ENCODE data around the gene RAB19. TPM values are rescaled to one million over a fixed set of nuclear protein-coding genes. Genes with fewer than 3 reads are reported as not detected.

RAB19 gene
- total and polyA plus RNA-seq, 9 donors, result 0.26 to 3.1 (median 1.2) TPM; not detected in 5

DNA sequence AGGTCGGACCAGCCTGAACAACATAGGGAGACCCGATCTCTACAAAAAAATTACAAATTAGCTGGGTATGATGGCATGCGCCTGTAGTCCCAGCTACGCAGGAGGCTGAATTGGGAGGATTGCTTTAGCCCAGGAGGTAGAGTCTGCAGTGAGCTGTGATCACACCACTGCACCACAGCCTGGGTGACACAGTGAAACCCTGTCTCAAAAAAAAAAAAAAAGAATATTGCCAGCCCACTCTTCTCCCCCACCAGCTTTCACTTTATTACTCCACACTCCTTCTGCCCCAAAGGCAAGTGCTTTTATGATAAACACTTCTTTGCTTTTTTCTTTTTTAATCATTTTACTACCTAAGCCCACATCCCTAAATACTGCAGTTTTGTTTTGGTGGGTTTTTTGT, 14.8 kb downstream of the RAB19 start:
- intact Hi-C loops (cut with DNase I), result no loop called here
- Histone ChIP-seq H3K27me3 (no peaks in the 10 kb centered on the region), H3K36me3 (no peaks in the 10 kb centered on the region), H3K4me3 (no peak overlapping the region), H3K27ac (no peak overlapping the region), H3K9me3 (no peaks in the 10 kb centered on the region), H3K4me1 (ENCODE audit: insufficient read depth) (no peaks in the 10 kb centered on the region)
- TF ChIP-seq, protein P1, sequence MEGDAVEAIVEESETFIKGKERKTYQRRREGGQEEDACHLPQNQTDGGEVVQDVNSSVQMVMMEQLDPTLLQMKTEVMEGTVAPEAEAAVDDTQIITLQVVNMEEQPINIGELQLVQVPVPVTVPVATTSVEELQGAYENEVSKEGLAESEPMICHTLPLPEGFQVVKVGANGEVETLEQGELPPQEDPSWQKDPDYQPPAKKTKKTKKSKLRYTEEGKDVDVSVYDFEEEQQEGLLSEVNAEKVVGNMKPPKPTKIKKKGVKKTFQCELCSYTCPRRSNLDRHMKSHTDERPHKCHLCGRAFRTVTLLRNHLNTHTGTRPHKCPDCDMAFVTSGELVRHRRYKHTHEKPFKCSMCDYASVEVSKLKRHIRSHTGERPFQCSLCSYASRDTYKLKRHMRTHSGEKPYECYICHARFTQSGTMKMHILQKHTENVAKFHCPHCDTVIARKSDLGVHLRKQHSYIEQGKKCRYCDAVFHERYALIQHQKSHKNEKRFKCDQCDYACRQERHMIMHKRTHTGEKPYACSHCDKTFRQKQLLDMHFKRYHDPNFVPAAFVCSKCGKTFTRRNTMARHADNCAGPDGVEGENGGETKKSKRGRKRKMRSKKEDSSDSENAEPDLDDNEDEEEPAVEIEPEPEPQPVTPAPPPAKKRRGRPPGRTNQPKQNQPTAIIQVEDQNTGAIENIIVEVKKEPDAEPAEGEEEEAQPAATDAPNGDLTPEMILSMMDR (IDR thresholded peaks at IDR 0.05), result no peak
- no peak for TF ChIP-seq POLR2A (IDR thresholded peaks at IDR 0.05)
- TF ChIP-seq EP300 (IDR thresholded peaks at IDR 0.05), result no peak
- WGBS, 3 donors, result 79 to 85% (median 85%) methylated on average over 4 of the region's 4 CpGs
- DNase-seq, result no peak

DNA sequence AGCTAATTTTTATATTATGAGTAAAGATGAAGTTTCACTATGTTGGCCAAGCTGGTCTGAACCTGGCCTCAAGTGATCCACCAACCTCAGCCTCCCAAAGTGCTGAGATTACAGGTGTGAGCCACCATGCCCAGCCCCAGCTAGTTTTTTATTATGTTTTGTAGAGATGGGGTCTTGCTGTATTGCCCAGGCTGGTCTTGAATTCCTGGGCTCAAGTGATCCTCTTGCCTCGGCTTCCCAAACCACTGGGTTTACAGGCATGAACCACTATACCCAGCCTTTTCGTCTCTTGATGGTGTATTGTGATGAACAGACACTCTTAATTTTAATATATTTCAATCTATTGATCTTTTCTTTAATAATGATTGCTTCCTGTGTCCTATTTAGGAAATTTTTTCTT, 17.7 kb downstream of the RAB19 start:
- H3K9me3 ChIP-seq, result no peaks in the 10 kb centered on the region
- no peak overlapping the region for H3K4me3 ChIP-seq
- H3K27me3 ChIP-seq, result no peaks in the 10 kb centered on the region
- no peak overlapping the region for H3K27ac ChIP-seq
- no peaks in the 10 kb centered on the region for H3K4me1 ChIP-seq (ENCODE audit: insufficient read depth)
- no peak for DNase-seq
- no peaks in the 10 kb centered on the region for H3K36me3 ChIP-seq
- intact Hi-C loops (cut with DNase I), result no loop called here
- TF ChIP-seq EP300 (IDR thresholded peaks at IDR 0.05) (no peak), POLR2A (IDR thresholded peaks at IDR 0.05) (no peak)
- TF ChIP-seq, protein P1 (IDR thresholded peaks at IDR 0.05), result no peak
- 85 to 94% (median 93%) methylated on average over 2 of the region's 2 CpGs for WGBS, 3 donors

DNA sequence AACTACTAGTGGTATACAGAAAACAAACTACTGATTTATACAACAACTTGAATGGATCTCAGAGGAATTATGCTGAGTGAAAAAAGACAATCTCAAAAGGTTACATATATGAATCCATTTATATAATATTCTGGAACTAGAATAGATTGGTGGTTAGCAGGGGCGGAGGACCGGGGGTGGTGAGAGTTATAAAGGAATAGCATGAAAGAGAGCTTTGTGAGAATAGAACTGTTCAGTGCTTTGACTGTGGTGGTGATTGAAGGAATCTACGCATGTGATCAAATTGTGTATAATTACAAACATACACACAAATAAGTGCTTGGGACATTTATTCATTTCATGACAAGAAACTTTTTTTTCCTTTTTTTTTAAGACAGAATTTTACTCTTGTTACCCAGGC, 19.6 kb downstream of the RAB19 start:
- Histone ChIP-seq H3K27ac (no peak overlapping the region), H3K27me3 (no peaks in the 10 kb centered on the region), H3K4me3 (no peak overlapping the region), H3K9me3 (no peaks in the 10 kb centered on the region), H3K36me3 (no peaks in the 10 kb centered on the region), H3K4me1 (ENCODE audit: insufficient read depth) (no peaks in the 10 kb centered on the region)
- no peak for DNase-seq
- 92 to 97% (median 95%) methylated on average over 3 of the region's 3 CpGs for WGBS, 3 donors
- TF ChIP-seq, protein P1 (IDR thresholded peaks at IDR 0.05), result no peak
- no peak for TF ChIP-seq EP300 (IDR thresholded peaks at IDR 0.05)
- no peak for TF ChIP-seq POLR2A (IDR thresholded peaks at IDR 0.05)
- intact Hi-C loops (cut with DNase I), result no loop called here

DNA sequence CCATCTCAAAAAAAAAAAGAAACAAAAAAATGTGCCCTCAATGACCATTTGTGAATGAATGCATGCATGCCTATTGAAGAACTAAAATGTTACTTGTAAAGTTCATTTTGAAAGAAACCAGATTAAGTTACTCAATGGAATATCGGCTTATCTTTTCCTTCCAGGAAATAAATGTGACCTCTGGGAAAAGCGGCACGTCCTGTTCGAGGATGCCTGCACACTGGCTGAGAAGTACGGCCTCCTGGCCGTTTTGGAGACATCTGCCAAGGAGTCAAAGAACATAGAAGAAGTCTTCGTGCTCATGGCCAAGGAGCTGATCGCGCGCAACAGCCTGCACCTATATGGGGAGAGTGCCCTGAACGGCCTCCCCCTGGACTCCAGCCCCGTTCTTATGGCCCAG, 21.9 kb downstream of the RAB19 start:
- no peaks in the 10 kb centered on the region for H3K4me1 ChIP-seq (ENCODE audit: insufficient read depth)
- no peaks in the 10 kb centered on the region for H3K9me3 ChIP-seq
- H3K36me3 ChIP-seq, result no peaks in the 10 kb centered on the region
- DNase-seq, result no peak
- intact Hi-C loops (cut with DNase I), result no loop called here
- H3K4me3 ChIP-seq, result no peak overlapping the region
- no peak overlapping the region for H3K27ac ChIP-seq
- H3K27me3 ChIP-seq, result no peaks in the 10 kb centered on the region
- 81 to 85% (median 84%) methylated on average over 12 of the region's 12 CpGs for WGBS, 3 donors
- no peak for TF ChIP-seq EP300 (IDR thresholded peaks at IDR 0.05)
- no peak for TF ChIP-seq POLR2A (IDR thresholded peaks at IDR 0.05)
- TF ChIP-seq, protein P1 (IDR thresholded peaks at IDR 0.05), result no peak

DNA sequence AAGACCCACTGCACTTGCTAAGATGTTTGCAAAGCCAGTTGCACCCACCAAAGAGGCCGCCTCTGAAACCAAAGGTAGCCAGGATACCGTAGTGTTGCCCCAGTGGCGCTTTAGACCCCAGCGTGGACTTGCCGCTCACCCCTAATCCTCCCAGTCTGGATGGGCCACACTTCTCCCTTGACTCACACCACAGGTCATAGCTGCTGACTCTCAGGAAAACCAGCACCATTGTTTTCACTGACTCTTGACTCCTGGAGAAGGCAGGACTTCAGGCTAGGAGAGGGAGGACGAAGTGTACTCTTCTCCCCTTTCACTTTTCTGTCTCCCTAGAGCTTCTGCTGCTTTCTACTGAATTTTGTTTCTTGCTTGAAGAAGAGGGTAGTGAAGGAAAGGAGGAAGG, 22.3 kb downstream of the RAB19 start:
- Histone ChIP-seq H3K27ac (no peak overlapping the region), H3K27me3 (no peaks in the 10 kb centered on the region), H3K4me1 (ENCODE audit: insufficient read depth) (no peaks in the 10 kb centered on the region), H3K9me3 (no peaks in the 10 kb centered on the region), H3K36me3 (no peaks in the 10 kb centered on the region), H3K4me3 (no peak overlapping the region)
- no peak for TF ChIP-seq POLR2A (IDR thresholded peaks at IDR 0.05)
- no peak for TF ChIP-seq EP300 (IDR thresholded peaks at IDR 0.05)
- TF ChIP-seq, protein P1 (IDR thresholded peaks at IDR 0.05), result no peak
- DNase-seq, result no peak
- 89 to 92% (median 90%) methylated on average over 6 of the region's 6 CpGs for WGBS, 3 donors
- intact Hi-C loops (cut with DNase I), result no loop called here
